ENCODE results near the gene PLA2G4A.

PLA2G4A gene

GRCh38 chr1:186835448-186835847, 6.7 kb downstream of the PLA2G4A start:
- no peak for DNase-seq

- no peak for DNase-seq
Measured at GRCh38 chr1:186837806-186838205, 9.1 kb downstream of the PLA2G4A start.

- DNase-seq = no peak
Measured at GRCh38 chr1:186838380-186839040, 9.8 kb downstream of the PLA2G4A start.

- no peak for DNase-seq
Measured at GRCh38 chr1:186839041-186839400, 10.3 kb downstream of the PLA2G4A start.

- DNase-seq = no peak
Measured at GRCh38 chr1:186841599-186841998, 12.8 kb downstream of the PLA2G4A start.

GRCh38 chr1:186842547-186842946, 13.8 kb downstream of the PLA2G4A start:
- no peak for DNase-seq

GRCh38 chr1:186843226-186843625, 14.5 kb downstream of the PLA2G4A start:
- DNase-seq = no peak

- no peak for DNase-seq
Measured at GRCh38 chr1:186843931-186844330, 15.2 kb downstream of the PLA2G4A start.

GRCh38 chr1:186845576-186846210, 16.9 kb downstream of the PLA2G4A start:
- DNase-seq = no peak

- no peak for DNase-seq
Measured at GRCh38 chr1:186848509-186849130, 19.9 kb downstream of the PLA2G4A start.

GRCh38 chr1:186849271-186849671, 20.5 kb downstream of the PLA2G4A start:
- peak; percentile 17 for DNase-seq

- no peak for DNase-seq
Measured at GRCh38 chr1:186849826-186850225, 21.1 kb downstream of the PLA2G4A start.

- DNase-seq = no peak
Measured at GRCh38 chr1:186854102-186854501, 25.4 kb downstream of the PLA2G4A start.

GRCh38 chr1:186858923-186859322, 30.2 kb downstream of the PLA2G4A start:
- DNase-seq = no peak

- no peak for DNase-seq
Measured at GRCh38 chr1:186859995-186860394, 31.2 kb downstream of the PLA2G4A start.

GRCh38 chr1:186864296-186864695, 35.5 kb downstream of the PLA2G4A start:
- DNase-seq = no peak

GRCh38 chr1:186865253-186865652, 36.5 kb downstream of the PLA2G4A start:
- no peak for DNase-seq

GRCh38 chr1:186865857-186866256, 37.1 kb downstream of the PLA2G4A start:
- DNase-seq = no peak

- DNase-seq = no peak
Measured at GRCh38 chr1:186869526-186870228, 40.9 kb downstream of the PLA2G4A start.

- DNase-seq = no peak
Measured at GRCh38 chr1:186871784-186872183, 43.0 kb downstream of the PLA2G4A start.

- DNase-seq = no peak
Measured at GRCh38 chr1:186872291-186872690, 43.5 kb downstream of the PLA2G4A start.

GRCh38 chr1:186873687-186874086, 44.9 kb downstream of the PLA2G4A start:
- no peak for DNase-seq

GRCh38 chr1:186875896-186876835, 47.4 kb downstream of the PLA2G4A start:
- DNase-seq = no peak
